Activated CD8-positive, alpha-beta memory T cell treated with anti-CD3 and anti-CD28 coated beads, Interleukin-2, amount 10 ng/mL, durations not matched to agents 7 days and 5 days (primary cell): ENCODE data around the gene FBXW10B. TPM values are rescaled to one million over a fixed set of nuclear protein-coding genes. Genes with fewer than 3 reads are reported as not detected.
"Not testable (repeated sequence)": the region's sequence is repeated elsewhere in the genome, so short reads cannot be mapped to it uniquely, and the experiment has no call there.

Experiments
- ATAC-seq: fragments of 150-1000 bp; cut with Tn5 transposase; one replicate; pipeline ENCODE4 v1.10.0; 2021; ENCODE audit warnings: moderate library complexity
- CTCF ChIA-PET: fragments of 350-600 bp; sonication (Branson Sonifier 250); formaldehyde crosslinking; loops from one replicate; lab custom pipeline; 2021; ENCODE audit warnings: antibody characterized with exemption; lab: Charles Lee
- DNase-seq: peaks from one replicate; pipeline ENCODE4 v3.0.0-alpha.2; 2020
- H3K27ac Mint-ChIP-seq: one replicate; pipeline ENCODE4 v1.8.0; 2021; ENCODE audit warnings: mild to moderate bottlenecking, mixed read lengths
- H3K27me3 Mint-ChIP-seq: one replicate; pipeline ENCODE4 v1.8.0; 2021; ENCODE audit warnings: mixed read lengths
- H3K36me3 Mint-ChIP-seq: one replicate; pipeline ENCODE4 v1.8.0; 2021; ENCODE audit warnings: mild to moderate bottlenecking, mixed read lengths
- H3K4me1 Mint-ChIP-seq: one replicate; pipeline ENCODE4 v1.8.0; 2021; ENCODE audit warnings: mixed read lengths
- H3K4me3 Mint-ChIP-seq: one replicate; pipeline ENCODE4 v1.8.0; 2021; ENCODE audit warnings: mild to moderate bottlenecking, moderate library complexity, mixed read lengths
- H3K9me3 Mint-ChIP-seq: one replicate; pipeline ENCODE4 v1.8.0; 2022; ENCODE audit warnings: low read depth, mixed read lengths
- total RNA-seq, 2 experiments: library from RNA; stranded (reverse); gene quantifications; one replicate each; pipeline ENCODE4 v1.2.3, GENCODE V29; 2021

The FBXW10B gene
- total RNA-seq, 2 experiments from 2014 or later = 0.30 TPM; not detected in 1

DNA sequence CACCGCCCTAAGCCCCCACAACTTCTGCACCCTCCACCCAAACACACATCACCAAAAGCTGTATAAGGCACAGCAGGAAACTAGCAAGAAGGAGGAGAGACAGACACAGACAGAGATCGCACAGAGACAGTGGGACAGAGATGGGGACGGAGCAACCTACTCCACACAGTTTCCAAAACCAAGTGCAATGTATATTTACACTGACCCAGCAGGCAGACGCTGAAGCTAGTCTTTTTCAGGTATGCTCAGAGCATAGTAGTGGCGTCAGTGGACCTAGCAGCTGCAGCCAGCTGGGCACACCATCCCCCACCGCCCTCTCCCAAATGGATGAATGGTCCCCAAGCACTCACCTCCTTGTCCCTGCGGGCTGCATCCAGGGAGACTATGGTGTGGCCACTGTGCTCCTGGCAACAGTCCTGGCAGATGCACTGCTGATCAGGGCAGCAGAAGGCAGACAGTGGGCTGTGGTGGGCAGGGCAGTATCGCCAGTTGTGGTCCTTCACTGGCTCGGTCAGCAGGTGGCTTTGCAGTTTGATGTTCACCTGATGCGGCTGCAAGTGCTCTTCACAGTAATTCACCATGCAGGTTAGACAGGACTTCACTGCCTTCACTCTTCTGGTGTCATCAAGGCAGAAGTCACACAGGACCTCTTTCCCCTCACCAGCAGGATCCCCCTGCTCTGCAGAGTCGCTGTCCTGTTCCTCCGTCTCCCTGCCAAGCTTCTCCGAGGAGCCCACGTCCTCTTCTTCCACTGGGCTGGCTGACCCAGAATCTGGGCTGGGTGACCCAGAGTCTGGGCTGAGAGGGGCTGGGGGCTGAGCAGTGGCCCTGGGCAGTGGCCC, 31.5 kb upstream of the FBXW10B start:
- Mint-ChIP-seq H3K36me3 (no peaks in the 10 kb centered on the region), H3K27me3 (no peaks in the 10 kb centered on the region), H3K9me3 (no peaks in the 10 kb centered on the region), H3K27ac (no peak overlapping the region), H3K4me1 (peaks cover 9% of the 10 kb centered on the region), H3K4me3 (no peak overlapping the region)
- no peak for ATAC-seq
- CTCF ChIA-PET = no interaction called here
- no peak for DNase-seq

DNA sequence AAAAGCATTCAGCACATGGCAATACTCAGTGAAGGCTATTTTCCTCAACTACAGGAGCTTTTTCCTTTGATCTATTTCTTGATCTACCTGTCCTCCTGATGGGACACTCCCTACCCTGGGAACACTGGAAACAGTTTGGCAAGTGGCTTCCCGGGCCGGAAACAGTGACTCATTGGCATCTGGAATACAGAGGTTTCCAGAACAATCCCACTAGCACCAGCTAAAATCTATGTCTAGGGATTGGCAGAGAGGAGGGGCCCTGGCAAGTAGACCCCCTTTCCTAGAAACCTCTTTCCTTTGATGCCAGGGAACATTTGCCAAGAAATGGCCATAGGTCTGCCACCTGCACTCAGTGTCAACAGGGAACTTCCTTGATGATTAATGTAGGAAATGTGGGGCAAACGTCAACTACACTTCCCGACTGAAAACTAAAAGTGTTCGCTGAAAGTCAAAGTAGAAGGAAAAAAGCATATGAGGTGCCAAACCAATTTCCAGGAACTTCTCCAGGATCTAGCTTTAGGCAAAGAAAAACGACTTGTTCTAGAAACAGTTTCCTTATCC, 30.4 kb upstream of the FBXW10B start:
- CTCF ChIA-PET = no interaction called here
- Mint-ChIP-seq H3K27me3 (no peaks in the 10 kb centered on the region), H3K9me3 (no peaks in the 10 kb centered on the region), H3K36me3 (no peaks in the 10 kb centered on the region), H3K4me1 (peaks cover 12% of the 10 kb centered on the region), H3K4me3 (no peak overlapping the region), H3K27ac (no peak overlapping the region)
- DNase-seq (no peak), ATAC-seq (no peak)

DNA sequence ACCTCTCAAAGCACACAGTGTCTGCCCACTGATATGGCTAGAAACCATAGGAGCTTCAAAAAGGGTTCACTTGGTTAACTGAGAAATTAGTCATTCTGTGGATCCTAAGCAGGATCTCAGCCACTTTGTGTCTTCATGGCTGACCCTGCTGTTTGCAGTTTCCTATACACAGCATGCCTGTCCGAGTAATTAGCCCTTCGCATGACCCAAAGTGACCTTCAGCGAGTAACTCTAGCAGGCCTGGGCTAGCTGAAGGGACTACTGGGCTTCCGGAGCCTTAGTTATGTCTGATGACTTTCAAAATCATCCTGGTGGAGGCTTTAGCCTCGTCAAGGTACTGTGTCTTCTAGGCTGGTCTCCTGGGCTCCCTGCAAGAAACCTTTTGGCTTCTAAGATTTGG, 28.9 kb upstream of the FBXW10B start:
- H3K9me3 Mint-ChIP-seq = no peaks in the 10 kb centered on the region

DNA sequence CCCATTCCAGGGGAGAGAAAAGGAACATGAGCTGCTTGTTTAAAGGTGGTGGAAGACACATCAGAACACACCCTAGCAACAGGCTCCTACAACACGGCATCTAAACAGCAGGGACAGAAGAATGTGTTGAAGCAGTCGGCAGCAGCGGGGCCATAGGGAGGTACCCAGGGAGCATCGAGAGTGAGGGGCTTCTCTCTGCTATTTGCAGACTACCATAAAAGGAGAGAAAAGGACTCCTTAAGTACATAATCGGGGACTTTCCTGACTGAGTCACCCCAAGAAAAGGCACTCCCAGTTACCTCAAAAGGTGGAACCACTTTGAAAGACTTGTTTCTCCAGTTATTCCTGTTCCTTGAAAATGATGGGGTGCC, 26.4 kb upstream of the FBXW10B start:
- DNase-seq, H3K36me3 Mint-ChIP-seq, ATAC-seq, H3K4me3 Mint-ChIP-seq, H3K27me3 Mint-ChIP-seq, H3K27ac Mint-ChIP-seq, H3K4me1 Mint-ChIP-seq, CTCF ChIA-PET, H3K9me3 Mint-ChIP-seq: not testable (repeated sequence)

More for the DNA sequence above, 28.9 kb upstream of the FBXW10B start:
- DNase-seq (no peak), ATAC-seq (no peak)
- CTCF ChIA-PET = no interaction called here
- no peak overlapping the region for H3K4me3 Mint-ChIP-seq
- H3K4me1 Mint-ChIP-seq = peaks cover 12% of the 10 kb centered on the region
- no peaks in the 10 kb centered on the region for H3K36me3 Mint-ChIP-seq
- H3K27me3 Mint-ChIP-seq = no peaks in the 10 kb centered on the region
- H3K27ac Mint-ChIP-seq = no peak overlapping the region

DNA sequence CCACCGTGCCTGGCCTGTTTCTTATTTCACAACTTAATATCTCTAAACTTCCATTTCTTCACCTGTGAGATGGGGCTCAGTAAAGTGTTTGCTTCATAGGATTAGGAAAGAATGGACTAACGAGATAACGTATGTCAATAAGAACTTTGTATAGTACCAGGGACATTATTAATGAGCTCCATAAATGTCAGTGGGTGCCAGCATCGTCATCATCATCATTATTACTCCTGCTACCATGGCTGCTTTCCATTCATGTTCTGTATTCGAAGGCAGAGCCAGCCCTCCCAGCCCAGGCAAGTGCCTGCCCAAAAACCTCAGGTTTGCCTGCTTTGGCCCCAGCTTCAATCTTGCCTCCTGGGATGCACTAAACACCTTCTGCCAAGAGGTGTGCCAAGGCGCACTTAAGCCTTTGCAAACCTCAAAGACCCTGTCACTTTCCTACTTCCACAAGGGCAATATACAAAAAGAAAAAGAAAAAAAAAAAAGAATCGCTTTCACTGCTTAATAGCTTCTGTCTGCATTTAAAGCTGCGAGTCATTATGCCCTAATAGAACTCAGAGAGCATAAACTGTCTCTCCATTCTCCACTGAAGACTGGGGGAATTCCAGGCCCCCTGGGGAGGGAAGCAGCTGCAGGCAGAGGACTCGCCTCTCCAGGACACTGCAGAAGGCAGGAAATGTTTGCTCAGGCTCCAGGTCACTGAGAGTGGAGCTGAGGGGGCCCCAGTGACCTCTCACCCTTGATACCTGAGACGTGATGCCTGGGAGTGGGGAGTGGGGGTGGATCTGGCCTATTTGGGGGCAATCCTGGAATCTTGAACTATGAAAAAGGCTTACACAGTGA, 25.8 kb upstream of the FBXW10B start:
- ATAC-seq, H3K27me3 Mint-ChIP-seq, H3K9me3 Mint-ChIP-seq, H3K36me3 Mint-ChIP-seq, DNase-seq, H3K27ac Mint-ChIP-seq, CTCF ChIA-PET, H3K4me3 Mint-ChIP-seq, H3K4me1 Mint-ChIP-seq: not testable (repeated sequence)

DNA sequence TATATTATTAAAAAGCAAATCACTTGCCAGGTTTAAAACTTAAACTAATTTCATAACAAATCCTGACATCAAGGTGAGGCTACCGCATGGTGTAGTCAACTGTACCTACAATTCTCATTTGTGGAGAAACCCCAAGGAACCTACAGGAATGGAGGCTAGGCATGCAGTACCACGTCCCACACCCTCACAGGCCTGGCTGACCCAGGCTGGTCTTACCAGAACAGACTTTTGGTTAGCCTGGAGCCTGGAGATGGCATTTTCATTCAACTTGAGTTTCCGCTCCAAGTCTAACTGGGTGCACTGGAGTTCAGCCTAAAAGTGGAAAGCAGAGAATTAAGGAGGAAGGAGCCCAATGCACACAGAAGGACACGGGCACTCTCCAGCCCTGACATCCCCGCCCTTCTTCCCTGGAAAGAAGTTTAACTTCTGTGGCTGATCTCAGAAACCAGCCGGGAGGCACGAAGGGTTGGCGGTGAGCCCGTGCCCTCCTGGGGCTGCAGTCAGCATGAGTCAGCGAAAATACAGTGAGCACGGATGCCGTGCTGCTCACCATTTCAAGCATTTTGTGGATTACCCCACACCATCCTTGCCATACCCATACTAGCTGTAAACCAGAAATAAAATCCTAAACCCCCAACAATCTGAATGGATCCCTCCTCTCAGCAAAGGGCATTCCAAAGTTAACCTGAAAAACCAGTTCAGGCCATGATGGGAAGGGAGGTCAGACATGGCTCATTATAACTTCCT, 23.2 kb upstream of the FBXW10B start:
- H3K4me1 Mint-ChIP-seq, H3K4me3 Mint-ChIP-seq, CTCF ChIA-PET, ATAC-seq, H3K9me3 Mint-ChIP-seq, H3K27me3 Mint-ChIP-seq, DNase-seq, H3K36me3 Mint-ChIP-seq, H3K27ac Mint-ChIP-seq: not testable (repeated sequence)

DNA sequence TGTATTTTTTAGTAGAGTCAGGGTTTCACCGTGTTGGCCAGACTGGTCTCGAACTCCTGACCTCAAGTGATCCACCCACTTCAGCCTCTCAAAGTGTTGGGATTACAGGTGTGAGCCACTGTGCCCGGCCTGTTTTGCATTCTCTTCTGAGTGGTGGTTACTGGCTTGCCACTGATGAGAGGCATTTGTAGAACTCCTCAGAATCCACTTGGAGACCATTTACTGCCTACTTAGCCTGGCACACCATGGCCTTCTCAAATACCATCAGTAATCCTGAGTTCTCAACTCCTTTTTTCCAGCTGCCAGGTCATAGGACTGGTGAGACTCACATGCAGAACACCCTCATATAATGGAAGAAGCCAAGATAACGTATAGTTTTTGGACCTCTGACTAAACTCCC, 22.5 kb upstream of the FBXW10B start:
- H3K9me3 Mint-ChIP-seq, DNase-seq, CTCF ChIA-PET, H3K4me1 Mint-ChIP-seq, H3K27ac Mint-ChIP-seq, H3K36me3 Mint-ChIP-seq, H3K4me3 Mint-ChIP-seq, ATAC-seq, H3K27me3 Mint-ChIP-seq: not testable (repeated sequence)

DNA sequence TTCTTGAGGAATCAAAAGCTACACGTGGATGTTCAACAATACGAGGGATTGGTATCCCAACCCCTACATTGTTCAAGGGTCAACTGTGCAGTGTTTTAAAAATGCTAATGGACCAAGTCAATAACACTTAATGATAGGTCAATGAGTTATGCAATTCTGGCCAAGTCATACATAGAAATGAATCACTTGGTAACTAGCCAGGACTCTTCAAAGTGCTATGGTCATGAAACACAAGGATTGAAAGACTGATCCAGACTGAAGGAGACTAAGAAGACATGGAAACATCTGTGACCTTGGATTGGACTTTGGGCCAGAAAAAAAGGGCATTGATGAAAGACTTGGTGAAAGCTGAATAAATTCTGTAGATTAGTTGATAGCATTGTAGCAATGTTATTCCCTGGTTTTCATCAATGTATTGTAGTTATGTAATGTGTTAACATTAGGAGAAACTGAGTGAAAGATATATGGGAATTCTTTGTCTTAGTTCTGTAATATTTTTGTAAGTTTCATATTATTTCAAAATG, 11.5 kb upstream of the FBXW10B start:
- DNase-seq, CTCF ChIA-PET, ATAC-seq, H3K36me3 Mint-ChIP-seq, H3K27me3 Mint-ChIP-seq, H3K4me1 Mint-ChIP-seq, H3K27ac Mint-ChIP-seq, H3K4me3 Mint-ChIP-seq, H3K9me3 Mint-ChIP-seq: not testable (repeated sequence)

DNA sequence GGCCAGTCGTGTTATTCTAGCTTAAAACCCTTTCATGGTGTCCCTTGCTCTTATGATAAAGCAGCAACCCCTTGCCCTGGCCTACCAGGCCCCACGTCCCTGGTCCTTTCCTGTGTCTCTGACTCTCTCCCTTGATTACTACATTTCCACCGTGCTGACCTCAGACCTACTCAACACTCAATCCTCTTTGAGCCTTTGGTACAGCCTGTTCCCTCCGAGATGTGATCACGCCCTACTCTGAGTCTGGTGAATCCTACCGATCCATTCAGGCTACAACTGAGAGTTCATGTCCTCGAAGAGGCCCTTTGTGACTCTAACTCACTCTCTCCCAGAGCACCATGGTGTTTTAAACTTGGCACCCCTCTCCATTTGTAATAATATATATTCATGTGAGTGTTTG, 10.5 kb upstream of the FBXW10B start:
- H3K27me3 Mint-ChIP-seq, H3K9me3 Mint-ChIP-seq, H3K36me3 Mint-ChIP-seq, H3K4me1 Mint-ChIP-seq, H3K27ac Mint-ChIP-seq, ATAC-seq, DNase-seq, CTCF ChIA-PET, H3K4me3 Mint-ChIP-seq: not testable (repeated sequence)

DNA sequence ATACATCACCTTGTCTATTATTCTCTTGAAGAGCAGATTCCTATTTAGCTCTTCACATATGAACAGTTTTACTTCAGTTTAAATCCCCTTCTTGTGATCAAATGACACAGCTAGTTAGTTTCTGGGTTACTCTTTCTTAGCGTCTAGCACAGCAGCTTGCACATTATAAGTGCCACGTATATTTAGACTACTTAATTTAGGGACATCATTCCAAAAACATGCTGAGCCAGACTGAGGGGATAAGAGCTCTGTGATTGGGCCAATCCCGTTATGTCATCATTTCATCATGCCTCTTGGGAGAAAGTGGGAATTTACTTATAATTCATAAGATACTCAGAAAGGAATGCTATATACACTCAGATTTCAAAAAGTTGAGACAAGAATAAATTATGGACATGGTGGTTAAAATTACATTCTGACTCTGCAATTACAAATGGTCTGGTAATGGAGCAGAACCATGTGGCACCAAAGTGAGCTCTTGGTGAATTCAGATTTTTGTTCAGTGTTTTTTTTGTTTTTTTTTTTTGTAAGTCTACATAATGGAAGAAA, 4.2 kb upstream of the FBXW10B start:
- CTCF ChIA-PET, H3K27me3 Mint-ChIP-seq: not testable (repeated sequence)

DNA sequence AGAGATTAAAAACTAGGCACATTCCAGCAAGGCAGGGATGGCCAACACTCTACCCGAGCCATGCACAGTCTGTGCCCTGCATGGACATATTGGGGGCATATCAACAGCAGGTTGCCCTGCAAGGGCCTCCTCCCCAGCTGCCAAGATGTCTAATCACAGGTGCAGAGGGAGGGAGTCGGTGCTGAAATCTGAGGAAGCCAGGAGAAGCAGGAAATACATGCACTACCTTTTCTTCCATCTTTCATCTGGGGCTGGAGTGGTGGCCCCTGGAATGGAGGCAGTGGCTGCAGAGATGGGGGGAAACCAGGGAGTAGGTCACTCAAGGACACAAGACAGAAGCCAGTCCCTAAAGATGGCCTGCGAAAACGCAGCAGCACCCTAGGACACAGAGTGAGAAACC, 3.8 kb upstream of the FBXW10B start:
- H3K27ac Mint-ChIP-seq, H3K4me3 Mint-ChIP-seq, H3K9me3 Mint-ChIP-seq, H3K4me1 Mint-ChIP-seq, ATAC-seq, H3K27me3 Mint-ChIP-seq, CTCF ChIA-PET, H3K36me3 Mint-ChIP-seq, DNase-seq: not testable (repeated sequence)

More for the DNA sequence above, 4.2 kb upstream of the FBXW10B start:
- DNase-seq, H3K9me3 Mint-ChIP-seq, H3K36me3 Mint-ChIP-seq, H3K27ac Mint-ChIP-seq, H3K4me1 Mint-ChIP-seq, H3K4me3 Mint-ChIP-seq, ATAC-seq: not testable (repeated sequence)

DNA sequence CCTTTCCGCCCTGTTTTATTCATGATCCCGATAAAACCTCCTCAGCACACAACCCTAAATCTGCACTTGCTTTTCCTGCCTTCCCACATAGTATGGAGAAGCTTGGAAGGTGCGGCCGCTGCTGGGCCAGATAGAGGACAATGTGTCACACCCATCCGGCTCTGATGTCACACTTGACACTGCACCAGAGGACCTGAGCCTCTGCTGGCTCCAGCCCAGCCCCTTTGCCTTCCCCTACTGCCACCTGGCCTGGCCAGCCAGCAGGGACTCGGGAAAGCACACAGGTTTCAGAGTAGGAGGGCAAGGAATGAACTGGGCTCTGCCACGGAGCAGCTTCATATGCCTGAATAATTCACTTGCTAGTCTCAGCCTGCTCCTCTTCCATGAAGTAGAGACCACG, 2.6 kb upstream of the FBXW10B start:
- ATAC-seq, CTCF ChIA-PET, H3K27me3 Mint-ChIP-seq: not testable (repeated sequence)

DNA sequence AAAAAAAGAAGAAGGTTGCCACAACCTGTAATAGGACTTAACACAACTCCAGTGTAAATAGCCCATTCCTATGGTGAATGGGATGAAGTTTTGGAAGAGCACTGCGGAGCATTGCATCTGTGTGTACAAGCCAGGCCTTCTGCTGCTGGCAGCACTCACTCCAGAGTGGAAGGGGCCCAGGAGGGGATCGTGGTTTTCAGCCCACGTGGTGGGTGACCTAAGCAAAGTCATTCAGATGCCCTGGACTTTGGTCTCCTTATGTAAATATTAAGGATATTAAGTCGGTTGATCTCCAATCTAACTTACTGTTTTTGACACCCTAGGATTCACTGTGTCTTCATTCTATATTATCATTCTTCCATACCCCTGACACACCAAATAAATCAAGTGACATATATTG, 2.7 kb downstream of the FBXW10B start:
- ATAC-seq, H3K4me1 Mint-ChIP-seq, DNase-seq, CTCF ChIA-PET, H3K27me3 Mint-ChIP-seq, H3K27ac Mint-ChIP-seq, H3K36me3 Mint-ChIP-seq, H3K4me3 Mint-ChIP-seq, H3K9me3 Mint-ChIP-seq: not testable (repeated sequence)

More for the DNA sequence above, 2.6 kb upstream of the FBXW10B start:
- not testable (repeated sequence) for H3K4me1 Mint-ChIP-seq, H3K4me3 Mint-ChIP-seq, H3K9me3 Mint-ChIP-seq, DNase-seq, H3K27ac Mint-ChIP-seq, H3K36me3 Mint-ChIP-seq
